HG03159 (cell line): ENCODE data around the gene PCARE.

Experiments
- ATAC-seq: cut with Tn5 transposase; IDR thresholded peaks from one replicate; pipeline ENCODE4 v1.9.1; 2021; ENCODE audit warnings: mild to moderate bottlenecking, moderate library complexity; ENCODE audit not compliant: unreplicated experiment

PCARE gene

GRCh38 chr2:29063646-29064345, 10.5 kb downstream of the PCARE start:
- no peak for ATAC-seq

GRCh38 chr2:29063056-29063455, 11.3 kb downstream of the PCARE start:
- no peak for ATAC-seq

GRCh38 chr2:29062371-29062770, 12.0 kb downstream of the PCARE start:
- ATAC-seq = no peak

GRCh38 chr2:29061616-29062015, 12.7 kb downstream of the PCARE start:
- ATAC-seq = no peak

- no peak for ATAC-seq
These were observed 13.1 kb downstream of the PCARE start for GRCh38 chr2:29061176-29061575.

- no peak for ATAC-seq
These were observed 13.9 kb downstream of the PCARE start for GRCh38 chr2:29060441-29060840.

GRCh38 chr2:29059624-29060023, 14.7 kb downstream of the PCARE start:
- ATAC-seq = no peak

- no peak for ATAC-seq
These were observed 17.3 kb downstream of the PCARE start for GRCh38 chr2:29057006-29057405.

- no peak for ATAC-seq
These were observed 17.9 kb downstream of the PCARE start for GRCh38 chr2:29056452-29056851.

- no peak for ATAC-seq
These were observed 18.7 kb downstream of the PCARE start for GRCh38 chr2:29055601-29056000.

- no peak for ATAC-seq
These were observed 19.9 kb downstream of the PCARE start for GRCh38 chr2:29054430-29054829.

- no peak for ATAC-seq
These were observed 20.5 kb downstream of the PCARE start for GRCh38 chr2:29053670-29054400.

GRCh38 chr2:29053223-29053622, 21.1 kb downstream of the PCARE start:
- no peak for ATAC-seq

- ATAC-seq = no peak
These were observed 21.5 kb downstream of the PCARE start for GRCh38 chr2:29052807-29053206.

- no peak for ATAC-seq
These were observed 22.6 kb downstream of the PCARE start for GRCh38 chr2:29051730-29052129.

- no peak for ATAC-seq
These were observed 23.7 kb downstream of the PCARE start for GRCh38 chr2:29050591-29050990.

- ATAC-seq = no peak
These were observed 27.1 kb downstream of the PCARE start for GRCh38 chr2:29047083-29047845.

- no peak for ATAC-seq
These were observed 28.0 kb downstream of the PCARE start for GRCh38 chr2:29046321-29046720.

GRCh38 chr2:29044459-29044858, 29.9 kb downstream of the PCARE start:
- ATAC-seq = no peak

GRCh38 chr2:29042561-29043075, 31.7 kb downstream of the PCARE start:
- ATAC-seq = no peak

GRCh38 chr2:29041161-29041660, 33.1 kb downstream of the PCARE start:
- ATAC-seq = no peak
